Measurements from ENCODE around the gene PDE4A.
"Not testable (repeated sequence)": the region's sequence is repeated elsewhere in the genome, so short reads cannot be mapped to it uniquely, and the experiment has no call there.

The PDE4A gene

GRCh38 chr19:10395917-10396316 is 24.4 kb upstream of the PDE4A start:
- peaks cover 3% of the 10 kb centered on the region for H3K9me3 ChIP-seq (ENCODE audit: insufficient read depth, low read depth, low read length)
- no peak overlapping the region for H4K91ac ChIP-seq (ENCODE audit: low read depth, low read length)
- H3K23ac ChIP-seq (ENCODE audit: low read length), result no peak overlapping the region
- H4K12ac ChIP-seq (ENCODE audit: low read depth, low read length), result no peak overlapping the region
- H3K4me3 ChIP-seq (ENCODE audit: low read depth, low read length), result no peak overlapping the region
- no peak overlapping the region for H3K4ac ChIP-seq (ENCODE audit: low read depth, low read length)
- WGBS (ENCODE audit: extremely low coverage, insufficient coverage, insufficient read length), result no CpG with 5 or more reads among the region's 24 CpGs
- no peak overlapping the region for H3K14ac ChIP-seq (ENCODE audit: low read length)
- no peak overlapping the region for H2BK120ac ChIP-seq (ENCODE audit: insufficient read depth, low read length, poor library complexity)
- no peak overlapping the region for H3K27ac ChIP-seq (ENCODE audit: low read depth, low read length)
- peak overlapping the region; percentile 37 for H3K18ac ChIP-seq (ENCODE audit: low read length)
- H2BK5ac ChIP-seq (ENCODE audit: low read depth, low read length, poor library complexity), result no peak overlapping the region
- no peak overlapping the region for H3K4me2 ChIP-seq (ENCODE audit: low read length)
- no peak overlapping the region for H4K8ac ChIP-seq (ENCODE audit: low read depth, low read length)
- no peak overlapping the region for H3K9ac ChIP-seq (ENCODE audit: low read length)
- no peaks in the 10 kb centered on the region for H3K79me1 ChIP-seq (ENCODE audit: low read length)
- peaks cover 60 to 76% of the 10 kb centered on the region in 2 experiments for H3K36me3 ChIP-seq (ENCODE audit: control insufficient read depth in 1 of 2, insufficient read depth in 2 of 2, low read length in 2 of 2)
- no peak overlapping the region for H2AK5ac ChIP-seq (ENCODE audit: low read length)
- H2BK12ac ChIP-seq (ENCODE audit: low read length), result no peak overlapping the region
- DNase-seq, result no peak
- no peaks in the 10 kb centered on the region for H3K79me2 ChIP-seq (ENCODE audit: control insufficient read depth, insufficient read depth, low read length, poor library complexity)
- no peak overlapping the region for H2AFZ ChIP-seq (ENCODE audit: insufficient read depth, low read length, poor library complexity)
- H3K4me1 ChIP-seq (ENCODE audit: control insufficient read depth in 1 of 2, insufficient read depth in 2 of 2, low read length in 2 of 2), result no peaks in the 10 kb centered on the region
- H3K27me3 ChIP-seq (ENCODE audit: insufficient read depth, low read length), result no peaks in the 10 kb centered on the region

DNA sequence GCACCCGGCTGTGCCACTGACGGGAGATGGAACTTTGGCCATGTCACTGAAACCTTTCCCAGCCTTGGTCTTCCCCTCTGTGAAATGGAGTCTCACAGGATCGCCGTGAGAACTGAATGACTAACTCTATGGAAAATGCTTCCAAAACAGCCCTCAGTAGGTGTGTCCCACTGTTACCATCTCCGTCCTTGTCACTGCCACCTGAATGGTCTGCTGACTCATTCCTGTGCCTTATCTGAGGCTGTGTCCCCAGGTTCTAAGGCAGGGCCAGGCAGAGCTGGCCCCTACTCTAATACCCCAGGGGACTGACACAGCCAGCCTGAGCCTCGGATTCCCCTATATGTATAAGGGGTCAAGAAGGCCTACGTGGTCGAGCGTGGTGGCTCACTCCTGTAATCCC is 21.5 kb upstream of the PDE4A start:
- H4K12ac ChIP-seq (ENCODE audit: low read depth, low read length), result no peak overlapping the region
- H3K18ac ChIP-seq (ENCODE audit: low read length), result no peak overlapping the region
- peaks cover 4% of the 10 kb centered on the region for H3K79me1 ChIP-seq (ENCODE audit: low read length)
- H3K27me3 ChIP-seq (ENCODE audit: insufficient read depth, low read length), result no peaks in the 10 kb centered on the region
- peak; percentile 81 to 83 for DNase-seq
- H3K4ac ChIP-seq (ENCODE audit: low read depth, low read length), result no peak overlapping the region
- H3K4me2 ChIP-seq (ENCODE audit: low read length), result no peak overlapping the region
- no CpG with 5 or more reads among the region's 9 CpGs for WGBS (ENCODE audit: extremely low coverage, insufficient coverage, insufficient read length)
- H3K27ac ChIP-seq (ENCODE audit: low read depth, low read length), result no peak overlapping the region
- H3K9ac ChIP-seq (ENCODE audit: low read length), result no peak overlapping the region
- H3K9me3 ChIP-seq (ENCODE audit: insufficient read depth, low read depth, low read length), result peaks cover 1% of the 10 kb centered on the region
- no peak overlapping the region for H2BK5ac ChIP-seq (ENCODE audit: low read depth, low read length, poor library complexity)
- no peak overlapping the region for H2BK120ac ChIP-seq (ENCODE audit: insufficient read depth, low read length, poor library complexity)
- H4K8ac ChIP-seq (ENCODE audit: low read depth, low read length), result no peak overlapping the region
- no peak overlapping the region for H2AFZ ChIP-seq (ENCODE audit: insufficient read depth, low read length, poor library complexity)
- H3K4me3 ChIP-seq (ENCODE audit: low read depth, low read length), result no peak overlapping the region
- peaks cover 4 to 7% of the 10 kb centered on the region in 2 experiments for H3K4me1 ChIP-seq (ENCODE audit: control insufficient read depth in 1 of 2, insufficient read depth in 2 of 2, low read length in 2 of 2)
- H3K36me3 ChIP-seq (ENCODE audit: control insufficient read depth in 1 of 2, insufficient read depth in 2 of 2, low read length in 2 of 2), result peaks cover 38 to 55% of the 10 kb centered on the region in 2 experiments
- H2AK5ac ChIP-seq (ENCODE audit: low read length), result no peak overlapping the region
- no peak overlapping the region for H3K23ac ChIP-seq (ENCODE audit: low read length)
- no peak overlapping the region for H4K91ac ChIP-seq (ENCODE audit: low read depth, low read length)
- no peak overlapping the region for H2BK12ac ChIP-seq (ENCODE audit: low read length)
- H3K14ac ChIP-seq (ENCODE audit: low read length), result no peak overlapping the region
- peaks cover 12% of the 10 kb centered on the region for H3K79me2 ChIP-seq (ENCODE audit: control insufficient read depth, insufficient read depth, low read length, poor library complexity)

DNA sequence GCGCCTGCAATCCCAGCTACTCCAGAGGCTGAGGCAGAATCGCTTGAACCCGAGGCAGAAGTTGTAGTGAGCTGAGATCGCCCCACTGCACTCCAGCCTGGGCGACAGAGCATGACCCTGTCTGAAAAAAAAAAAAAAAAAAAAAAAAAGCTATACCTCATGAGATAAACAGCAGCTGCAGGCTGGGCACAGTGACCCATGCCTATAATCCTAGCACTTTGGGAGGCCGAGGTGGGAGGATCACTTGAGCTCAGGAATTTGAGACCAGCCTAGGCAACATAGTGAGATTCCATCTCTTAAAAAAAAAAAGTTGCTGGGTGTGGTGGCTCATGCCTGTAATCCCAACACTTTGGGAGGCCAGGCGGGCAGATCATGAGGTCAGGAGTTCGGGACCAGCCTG is 21.0 kb upstream of the PDE4A start:
- H3K4ac ChIP-seq (ENCODE audit: low read depth, low read length); H4K8ac ChIP-seq (ENCODE audit: low read depth, low read length); H4K91ac ChIP-seq (ENCODE audit: low read depth, low read length); H2BK120ac ChIP-seq (ENCODE audit: insufficient read depth, low read length, poor library complexity); H2AFZ ChIP-seq (ENCODE audit: insufficient read depth, low read length, poor library complexity); H3K9me3 ChIP-seq (ENCODE audit: insufficient read depth, low read depth, low read length); H3K18ac ChIP-seq (ENCODE audit: low read length); H3K27ac ChIP-seq (ENCODE audit: low read depth, low read length); H3K4me1 ChIP-seq (ENCODE audit: control insufficient read depth in 1 of 2, insufficient read depth in 2 of 2, low read length in 2 of 2); H3K27me3 ChIP-seq (ENCODE audit: insufficient read depth, low read length); H3K14ac ChIP-seq (ENCODE audit: low read length); H2BK5ac ChIP-seq (ENCODE audit: low read depth, low read length, poor library complexity); H3K23ac ChIP-seq (ENCODE audit: low read length); H4K12ac ChIP-seq (ENCODE audit: low read depth, low read length); H3K4me3 ChIP-seq (ENCODE audit: low read depth, low read length); H3K4me2 ChIP-seq (ENCODE audit: low read length); H2AK5ac ChIP-seq (ENCODE audit: low read length); H3K9ac ChIP-seq (ENCODE audit: low read length); H3K79me1 ChIP-seq (ENCODE audit: low read length); H2BK12ac ChIP-seq (ENCODE audit: low read length): not testable (repeated sequence)
- peaks cover 34 to 51% of the 10 kb centered on the region in 2 experiments for H3K36me3 ChIP-seq (ENCODE audit: control insufficient read depth in 1 of 2, insufficient read depth in 2 of 2, low read length in 2 of 2)
- peak; percentile 67 to 69 for DNase-seq
- WGBS (ENCODE audit: extremely low coverage, insufficient coverage, insufficient read length), result no CpG with 5 or more reads among the region's 8 CpGs
- H3K79me2 ChIP-seq (ENCODE audit: control insufficient read depth, insufficient read depth, low read length, poor library complexity), result peaks cover 12% of the 10 kb centered on the region

DNA sequence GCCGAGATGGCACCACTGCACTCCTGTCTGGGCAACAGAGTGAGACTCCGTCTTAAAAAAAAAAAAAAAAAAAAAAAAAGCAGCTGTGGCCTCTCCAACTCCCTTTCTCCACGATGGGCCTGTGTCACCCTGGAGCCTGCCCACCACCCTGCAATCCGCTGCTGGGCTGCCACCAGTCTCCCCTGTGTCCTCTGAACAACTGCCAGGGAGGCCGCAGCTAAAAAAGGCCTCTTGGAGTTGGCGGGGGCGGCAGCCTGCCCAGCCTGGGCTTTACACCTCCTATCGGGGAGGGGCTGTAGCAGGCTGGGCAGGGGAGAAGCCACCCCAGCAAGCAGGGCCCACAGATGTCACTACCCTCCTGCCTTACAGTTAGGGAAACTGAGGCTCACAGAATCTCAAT is 20.5 kb upstream of the PDE4A start:
- Histone ChIP-seq H3K9ac (ENCODE audit: low read length) (no peak overlapping the region), H3K79me2 (ENCODE audit: control insufficient read depth, insufficient read depth, low read length, poor library complexity) (peaks cover 12% of the 10 kb centered on the region), H3K4me1 (ENCODE audit: control insufficient read depth in 1 of 2, insufficient read depth in 2 of 2, low read length in 2 of 2) (peaks cover 4 to 13% of the 10 kb centered on the region in 2 experiments), H2AFZ (ENCODE audit: insufficient read depth, low read length, poor library complexity) (no peak overlapping the region), H2BK120ac (ENCODE audit: insufficient read depth, low read length, poor library complexity) (no peak overlapping the region), H2BK12ac (ENCODE audit: low read length) (no peak overlapping the region), H4K91ac (ENCODE audit: low read depth, low read length) (no peak overlapping the region), H3K4me2 (ENCODE audit: low read length) (no peak overlapping the region), H4K12ac (ENCODE audit: low read depth, low read length) (no peak overlapping the region), H2BK5ac (ENCODE audit: low read depth, low read length, poor library complexity) (no peak overlapping the region), H3K4ac (ENCODE audit: low read depth, low read length) (peak overlapping the region; percentile 27), H3K36me3 (ENCODE audit: control insufficient read depth in 1 of 2, insufficient read depth in 2 of 2, low read length in 2 of 2) (peaks cover 30 to 46% of the 10 kb centered on the region in 2 experiments), H3K14ac (ENCODE audit: low read length) (no peak overlapping the region), H3K9me3 (ENCODE audit: insufficient read depth, low read depth, low read length) (peaks cover 1% of the 10 kb centered on the region), H3K79me1 (ENCODE audit: low read length) (peaks cover 6% of the 10 kb centered on the region), H3K18ac (ENCODE audit: low read length) (peak overlapping the region; percentile 46), H3K27ac (ENCODE audit: low read depth, low read length) (no peak overlapping the region), H2AK5ac (ENCODE audit: low read length) (no peak overlapping the region), H4K8ac (ENCODE audit: low read depth, low read length) (no peak overlapping the region), H3K23ac (ENCODE audit: low read length) (no peak overlapping the region), H3K4me3 (ENCODE audit: low read depth, low read length) (no peak overlapping the region), H3K27me3 (ENCODE audit: insufficient read depth, low read length) (peaks cover 3% of the 10 kb centered on the region)
- no CpG with 5 or more reads among the region's 8 CpGs for WGBS (ENCODE audit: extremely low coverage, insufficient coverage, insufficient read length)
- no peak for DNase-seq
